ENCODE results near the gene SPRY2.

Gene SPRY2, protein sequence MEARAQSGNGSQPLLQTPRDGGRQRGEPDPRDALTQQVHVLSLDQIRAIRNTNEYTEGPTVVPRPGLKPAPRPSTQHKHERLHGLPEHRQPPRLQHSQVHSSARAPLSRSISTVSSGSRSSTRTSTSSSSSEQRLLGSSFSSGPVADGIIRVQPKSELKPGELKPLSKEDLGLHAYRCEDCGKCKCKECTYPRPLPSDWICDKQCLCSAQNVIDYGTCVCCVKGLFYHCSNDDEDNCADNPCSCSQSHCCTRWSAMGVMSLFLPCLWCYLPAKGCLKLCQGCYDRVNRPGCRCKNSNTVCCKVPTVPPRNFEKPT

DNA sequence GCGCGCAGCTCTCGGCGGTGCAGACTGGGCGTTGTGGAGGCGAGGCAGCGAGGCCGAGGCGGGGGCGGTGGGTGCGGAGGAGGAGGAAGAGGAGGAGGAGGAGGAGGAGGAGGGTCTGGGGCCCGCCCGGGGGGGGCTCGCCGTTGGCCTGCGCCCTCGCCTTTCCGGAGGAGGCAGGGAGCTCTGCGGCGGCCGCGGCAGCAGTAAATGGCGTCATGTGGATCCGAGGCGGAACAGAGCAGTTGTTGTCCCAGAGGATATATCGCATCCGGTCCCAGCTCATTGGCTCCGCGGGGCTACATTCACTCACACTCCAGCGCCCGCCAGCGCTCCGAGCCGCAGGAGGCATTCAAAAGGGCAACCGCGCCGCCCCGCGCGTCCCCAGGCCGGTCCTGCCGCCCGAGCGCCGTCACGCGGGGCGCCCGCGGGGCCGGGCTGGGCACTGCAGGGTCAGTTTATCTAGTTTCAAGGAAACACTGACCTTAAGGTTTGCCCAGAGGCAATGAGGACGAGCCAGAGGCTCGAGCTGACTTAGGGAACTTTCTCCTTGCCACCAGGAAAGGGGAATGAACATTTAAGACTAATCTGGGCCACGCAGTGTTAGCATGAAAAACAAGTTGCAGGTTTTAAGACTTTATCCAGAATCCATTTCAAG, at the start of gene SPRY2:
SPRY2 (minus strand) TSS at position 26 of the 655 bp plus-strand sequence. CDS start 3,421 bp downstream, outside the sequence.
- no peaks in the 10 kb centered on the region for H4K20me1 ChIP-seq (ENCODE audit: insufficient read depth, low read length)
- no peaks in the 10 kb centered on the region for H3K79me2 ChIP-seq (ENCODE audit: low read length)
- no peaks in the 10 kb centered on the region for H3K9me2 ChIP-seq (replicated peaks; ENCODE audit: insufficient read depth, low read length)
- peaks cover 5% of the 10 kb centered on the region; the same call in 1 of the 2 replicates for H3F3A ChIP-seq (ENCODE audit: insufficient read depth, low read length)
- H3K4me2 ChIP-seq (ENCODE audit: low read depth, low read length) = peak within 1 kb of the TSS; percentile 99
- no peaks in the 10 kb centered on the region for H3K36me3 ChIP-seq (replicated peaks; ENCODE audit: insufficient read depth, low read length)
- peak within 1 kb of the TSS; percentile 59 for H3K4me3 ChIP-seq (ENCODE audit: low read length)
- H3K4me1 ChIP-seq (ENCODE audit: low read length) = no peaks in the 10 kb centered on the region
- peaks cover 5% of the 10 kb centered on the region; the same call in 1 of the 2 replicates for H3K27me3 ChIP-seq (replicated peaks; ENCODE audit: insufficient read depth, low read length)
- H3K9me3 ChIP-seq (replicated peaks; ENCODE audit: insufficient read depth, low read length) = no peaks in the 10 kb centered on the region
- H3K27ac ChIP-seq (ENCODE audit: low read length) = no peak within 1 kb of the TSS
- TF ChIP-seq, protein P1, sequence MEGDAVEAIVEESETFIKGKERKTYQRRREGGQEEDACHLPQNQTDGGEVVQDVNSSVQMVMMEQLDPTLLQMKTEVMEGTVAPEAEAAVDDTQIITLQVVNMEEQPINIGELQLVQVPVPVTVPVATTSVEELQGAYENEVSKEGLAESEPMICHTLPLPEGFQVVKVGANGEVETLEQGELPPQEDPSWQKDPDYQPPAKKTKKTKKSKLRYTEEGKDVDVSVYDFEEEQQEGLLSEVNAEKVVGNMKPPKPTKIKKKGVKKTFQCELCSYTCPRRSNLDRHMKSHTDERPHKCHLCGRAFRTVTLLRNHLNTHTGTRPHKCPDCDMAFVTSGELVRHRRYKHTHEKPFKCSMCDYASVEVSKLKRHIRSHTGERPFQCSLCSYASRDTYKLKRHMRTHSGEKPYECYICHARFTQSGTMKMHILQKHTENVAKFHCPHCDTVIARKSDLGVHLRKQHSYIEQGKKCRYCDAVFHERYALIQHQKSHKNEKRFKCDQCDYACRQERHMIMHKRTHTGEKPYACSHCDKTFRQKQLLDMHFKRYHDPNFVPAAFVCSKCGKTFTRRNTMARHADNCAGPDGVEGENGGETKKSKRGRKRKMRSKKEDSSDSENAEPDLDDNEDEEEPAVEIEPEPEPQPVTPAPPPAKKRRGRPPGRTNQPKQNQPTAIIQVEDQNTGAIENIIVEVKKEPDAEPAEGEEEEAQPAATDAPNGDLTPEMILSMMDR (IDR thresholded peaks at IDR 0.05; ENCODE audit: low read length) = no peak
- TF ChIP-seq EZH2 (optimal IDR thresholded peaks at IDR 0.05; ENCODE audit: low read depth, low read length) (no peak), EZH2phosphoT487 (IDR thresholded peaks at IDR 0.05; ENCODE audit: low read length) (no peak)
- H2AFZ ChIP-seq (ENCODE audit: low read length) = peak within 1 kb of the TSS; percentile 83
- peak; percentile 42 for DNase-seq
- no peak within 1 kb of the TSS for H3K9ac ChIP-seq (ENCODE audit: low read length)

- no peaks in the 10 kb centered on the region for H3K36me3 ChIP-seq (replicated peaks; ENCODE audit: insufficient read depth, low read length)
- no peak for DNase-seq
- no peaks in the 10 kb centered on the region for H3K4me1 ChIP-seq (ENCODE audit: low read length)
- H3K9me3 ChIP-seq (replicated peaks; ENCODE audit: insufficient read depth, low read length) = no peaks in the 10 kb centered on the region
- H3K9me2 ChIP-seq (replicated peaks; ENCODE audit: insufficient read depth, low read length) = no peaks in the 10 kb centered on the region
- no peak overlapping the region for H3K27ac ChIP-seq (ENCODE audit: low read length)
- no peaks in the 10 kb centered on the region for H3F3A ChIP-seq (ENCODE audit: insufficient read depth, low read length)
- H2AFZ ChIP-seq (ENCODE audit: low read length) = no peak overlapping the region
- H4K20me1 ChIP-seq (ENCODE audit: insufficient read depth, low read length) = no peaks in the 10 kb centered on the region
- H3K79me2 ChIP-seq (ENCODE audit: low read length) = no peaks in the 10 kb centered on the region
- H3K27me3 ChIP-seq (replicated peaks; ENCODE audit: insufficient read depth, low read length) = no peaks in the 10 kb centered on the region
- H3K9ac ChIP-seq (ENCODE audit: low read length) = no peak overlapping the region
- TF ChIP-seq, protein P1 (IDR thresholded peaks at IDR 0.05; ENCODE audit: low read length) = no peak
- TF ChIP-seq EZH2 (optimal IDR thresholded peaks at IDR 0.05; ENCODE audit: low read depth, low read length) (no peak), EZH2phosphoT487 (IDR thresholded peaks at IDR 0.05; ENCODE audit: low read length) (no peak)
- no peak overlapping the region for H3K4me3 ChIP-seq (ENCODE audit: low read length)
- no peak overlapping the region for H3K4me2 ChIP-seq (ENCODE audit: low read depth, low read length)
These were observed 49.4 kb upstream of the SPRY2 start for GRCh38 chr13:80390338-80390737.

GRCh38 chr13:80389073-80390038, 48.4 kb upstream of the SPRY2 start:
- Histone ChIP-seq H4K20me1 (ENCODE audit: insufficient read depth, low read length) (no peaks in the 10 kb centered on the region), H3K27me3 (replicated peaks; ENCODE audit: insufficient read depth, low read length) (no peaks in the 10 kb centered on the region), H3K9me3 (replicated peaks; ENCODE audit: insufficient read depth, low read length) (no peaks in the 10 kb centered on the region), H3K4me2 (ENCODE audit: low read depth, low read length) (no peak overlapping the region), H3K4me1 (ENCODE audit: low read length) (no peaks in the 10 kb centered on the region), H3K4me3 (ENCODE audit: low read length) (no peak overlapping the region), H3K9ac (ENCODE audit: low read length) (no peak overlapping the region), H3F3A (ENCODE audit: insufficient read depth, low read length) (no peaks in the 10 kb centered on the region), H3K27ac (ENCODE audit: low read length) (no peak overlapping the region), H3K36me3 (replicated peaks; ENCODE audit: insufficient read depth, low read length) (no peaks in the 10 kb centered on the region), H3K9me2 (replicated peaks; ENCODE audit: insufficient read depth, low read length) (no peaks in the 10 kb centered on the region), H3K79me2 (ENCODE audit: low read length) (no peaks in the 10 kb centered on the region), H2AFZ (ENCODE audit: low read length) (no peak overlapping the region)
- TF ChIP-seq EZH2phosphoT487 (IDR thresholded peaks at IDR 0.05; ENCODE audit: low read length) (no peak), EZH2 (optimal IDR thresholded peaks at IDR 0.05; ENCODE audit: low read depth, low read length) (no peak)
- TF ChIP-seq, protein P1 (IDR thresholded peaks at IDR 0.05; ENCODE audit: low read length) = no peak
- DNase-seq = no peak
